Mesenchymal stem cell (in vitro differentiated cells and primary cell): ENCODE measurements around the gene CDKN1C.
A peak's percentile ranks its signal among the peaks of the same experiment; 100 is the strongest.

ENCODE experiments used
- DNase-seq: peaks from one replicate; pipeline ENCODE4 v3.0.0-alpha.2; 2013
- H2AFZ ChIP-seq: one replicate; pipeline ENCODE4 v1.6.1; 2013; ENCODE audit warnings: low read depth, mild to moderate bottlenecking, control low read depth, inconsistent platforms, low read length, moderate library complexity
- H2AK5ac ChIP-seq: 2 replicates; pipeline ENCODE4 v1.6.1; 2013; ENCODE audit warnings: low read length, moderate library complexity, mild to moderate bottlenecking, inconsistent platforms; ENCODE audit not compliant: severe bottlenecking
- H2BK120ac ChIP-seq: one replicate; pipeline ENCODE4 v1.6.1; 2013; ENCODE audit warnings: low read depth, mild to moderate bottlenecking, inconsistent platforms, low read length, moderate library complexity
- H2BK12ac ChIP-seq, 2 experiments: one replicate each; pipeline ENCODE4 v1.6.1; 2013; ENCODE audit warnings: inconsistent platforms in 2 of 2, low read length in 2 of 2, mild to moderate bottlenecking in 2 of 2, moderate library complexity in 2 of 2, control low read depth in 1 of 2
- H2BK15ac ChIP-seq: one replicate; pipeline ENCODE4 v1.6.1; 2013; ENCODE audit warnings: mild to moderate bottlenecking, low read depth, inconsistent platforms; ENCODE audit not compliant: poor library complexity, severe bottlenecking
- H2BK5ac ChIP-seq: 2 replicates; pipeline ENCODE4 v1.6.1; 2013; ENCODE audit warnings: low read depth, mild to moderate bottlenecking, low read length, control low read depth, inconsistent platforms; ENCODE audit not compliant: poor library complexity, severe bottlenecking
- H3K14ac ChIP-seq, 2 experiments: one replicate each; pipeline ENCODE4 v1.6.1; 2013; ENCODE audit warnings: inconsistent platforms in 2 of 2, low read length in 2 of 2, control low read depth in 1 of 2, mild to moderate bottlenecking in 1 of 2, moderate library complexity in 1 of 2
- H3K18ac ChIP-seq, 2 experiments: one replicate each; pipeline ENCODE4 v1.6.1; 2013; ENCODE audit warnings: inconsistent platforms in 2 of 2, low read length in 2 of 2, control low read depth in 1 of 2, low read depth in 1 of 2, mild to moderate bottlenecking in 1 of 2
- H3K23ac ChIP-seq, 2 experiments: one replicate each; pipeline ENCODE4 v1.6.1; 2013; ENCODE audit warnings: inconsistent platforms in 2 of 2, low read length in 2 of 2, mild to moderate bottlenecking in 2 of 2, moderate library complexity in 2 of 2, control low read depth in 1 of 2
- H3K27ac ChIP-seq: 2 replicates; pipeline ENCODE4 v1.5.1; 2013; ENCODE audit warnings: mild to moderate bottlenecking, moderate library complexity, low read length, control low read depth, inconsistent platforms; ENCODE audit not compliant: poor library complexity, severe bottlenecking
- H3K27me3 ChIP-seq, 2 experiments: 2 replicates each; pipeline versions ENCODE4 v1.6.1 to v1.7.0; 2013; ENCODE audit warnings: low read length in 2 of 2, mild to moderate bottlenecking in 2 of 2, moderate library complexity in 2 of 2, control low read depth in 1 of 2, inconsistent platforms in 1 of 2; ENCODE audit not compliant: control insufficient read depth in 1 of 2, insufficient read depth in 1 of 2
- H3K36me3 ChIP-seq, 2 experiments: 2 replicates each; pipeline versions ENCODE4 v1.6.1 to v1.7.0; 2013; ENCODE audit warnings: low read length in 2 of 2, control low read depth in 1 of 2, inconsistent platforms in 1 of 2, low read depth in 1 of 2, mild to moderate bottlenecking in 1 of 2; ENCODE audit not compliant: insufficient read depth in 2 of 2, control insufficient read depth in 1 of 2
- H3K4ac ChIP-seq, 2 experiments: one replicate each; pipeline ENCODE4 v1.6.1; 2013; ENCODE audit warnings: inconsistent platforms in 2 of 2, low read length in 2 of 2, mild to moderate bottlenecking in 2 of 2, moderate library complexity in 2 of 2, control low read depth in 1 of 2, low read depth in 1 of 2
- H3K4me1 ChIP-seq: 2 replicates; pipeline ENCODE4 v1.6.1; 2013; ENCODE audit warnings: low read depth, low read length, control low read depth; ENCODE audit not compliant: control insufficient read depth, insufficient read depth
- H3K4me2 ChIP-seq: 2 replicates; pipeline ENCODE4 v1.6.1; 2013; ENCODE audit warnings: low read length, mild to moderate bottlenecking, inconsistent platforms; ENCODE audit not compliant: poor library complexity, severe bottlenecking
- H3K4me3 ChIP-seq, 2 experiments: 2 replicates each; pipeline versions ENCODE4 v1.5.1 to v1.7.0; 2013; ENCODE audit warnings: low read length in 2 of 2, mild to moderate bottlenecking in 2 of 2, control low read depth in 1 of 2, low read depth in 1 of 2; ENCODE audit not compliant: insufficient read depth in 1 of 2
- H3K79me1 ChIP-seq: replicated peaks from 2 replicates; pipeline ENCODE4 v1.6.1; 2013; ENCODE audit warnings: mild to moderate bottlenecking, control low read depth, low read length, inconsistent platforms; ENCODE audit not compliant: poor library complexity, severe bottlenecking
- H3K9ac ChIP-seq: 2 replicates; pipeline ENCODE4 v1.7.0; 2013; ENCODE audit warnings: mild to moderate bottlenecking, low read length, moderate library complexity
- H3K9me3 ChIP-seq: 2 replicates; pipeline ENCODE4 v1.7.0; 2013; ENCODE audit warnings: mild to moderate bottlenecking, low read length; ENCODE audit not compliant: control insufficient read depth
- H4K8ac ChIP-seq: one replicate; pipeline ENCODE4 v1.6.1; 2013; ENCODE audit warnings: inconsistent platforms, mild to moderate bottlenecking, low read length, moderate library complexity
- H4K91ac ChIP-seq: one replicate; pipeline ENCODE4 v1.6.1; 2013; ENCODE audit warnings: mild to moderate bottlenecking, low read length, inconsistent platforms
- WGBS: methylation state at CpG from one replicate; pipeline ENCODE4 v1.1.7; 2013; ENCODE audit warnings: mixed read lengths; 5-methylcytosine and 5-hydroxymethylcytosine counted together

CDKN1C gene

GRCh38 chr11:2891326-2892214 lies 6.0 kb upstream of the CDKN1C start:
- peak overlapping the region; percentile 87 for H3K9ac ChIP-seq
- WGBS: 48% methylated on average over 17 of the region's 17 CpGs
- H3K4me1 ChIP-seq: peaks cover 45% of the 10 kb centered on the region
- peak overlapping the region; percentile 75 for H2AK5ac ChIP-seq
- no peaks in the 10 kb centered on the region for H3K27me3 ChIP-seq
- no peak overlapping the region for H3K27ac ChIP-seq
- H3K18ac ChIP-seq: peak overlapping the region; percentile 99
- no peak overlapping the region for H3K23ac ChIP-seq
- H3K4me3 ChIP-seq: peak overlapping the region in 1 of 2 experiments; percentile 81
- H3K79me1 ChIP-seq: no peaks in the 10 kb centered on the region
- no peaks in the 10 kb centered on the region for H3K9me3 ChIP-seq
- peak overlapping the region; percentile 100 for H4K91ac ChIP-seq
- peak overlapping the region; percentile 95 for H2BK120ac ChIP-seq
- H2BK12ac ChIP-seq: peak overlapping the region; percentile 52 to 68
- H3K4me2 ChIP-seq: peak overlapping the region; percentile 74
- H2BK15ac ChIP-seq: peak overlapping the region; percentile 96
- H3K36me3 ChIP-seq: no peaks in the 10 kb centered on the region
- peak overlapping the region in 1 of 2 experiments; percentile 51 for H3K14ac ChIP-seq
- no peak for DNase-seq
- H3K4ac ChIP-seq: peak overlapping the region; percentile 62 to 96
- peak overlapping the region; percentile 3 for H2BK5ac ChIP-seq
- peak overlapping the region; percentile 100 for H4K8ac ChIP-seq
- peak overlapping the region; percentile 51 for H2AFZ ChIP-seq

DNA sequence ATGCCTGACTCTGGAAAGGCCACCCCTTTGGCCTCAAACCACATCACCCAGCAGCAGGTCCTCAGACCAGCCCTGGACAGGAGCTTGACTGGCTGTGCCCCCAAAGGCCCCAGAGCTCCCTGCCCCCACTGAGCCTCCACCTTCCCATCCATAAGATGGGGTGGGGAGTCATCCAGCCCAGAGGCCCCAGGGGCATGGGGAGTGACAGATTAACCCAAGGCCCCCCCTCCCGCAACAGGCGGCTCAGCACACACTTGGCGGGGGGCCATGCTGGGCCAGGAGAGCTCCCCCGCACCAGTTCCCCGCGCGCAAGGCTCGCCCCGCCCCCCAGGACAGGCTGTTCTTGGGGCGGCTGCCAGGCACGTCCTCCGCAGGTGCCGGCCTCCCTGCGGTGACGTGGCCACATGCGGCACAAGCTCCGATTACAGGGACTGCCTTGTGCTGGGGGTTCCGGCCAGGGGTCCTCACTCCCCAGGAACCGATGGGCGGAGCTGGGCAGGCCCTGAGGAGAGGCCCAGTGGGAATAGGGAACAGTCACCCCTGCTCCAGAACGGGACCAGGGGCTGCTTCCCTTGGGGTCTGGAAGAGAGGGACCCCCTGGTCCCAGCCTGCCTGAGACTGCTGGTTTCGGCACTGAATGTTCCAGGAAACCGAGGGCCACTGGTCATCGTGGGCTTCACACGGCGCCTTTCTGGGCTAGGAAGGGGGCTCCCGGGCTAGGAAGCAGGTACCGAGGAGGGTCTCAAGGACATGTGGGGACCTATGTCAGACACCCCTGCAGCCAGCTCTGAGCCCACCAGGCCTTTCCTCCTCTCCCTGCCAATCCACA lies 5.1 kb upstream of the CDKN1C start:
- Histone ChIP-seq H2AFZ (no peak overlapping the region), H4K91ac (peak overlapping the region; percentile 78)

GRCh38 chr11:2889362-2890273 lies 4.0 kb upstream of the CDKN1C start:
- Histone ChIP-seq H3K18ac (no peak overlapping the region), H2BK12ac (peak overlapping the region; percentile 65 to 80), H3K27me3 (no peaks in the 10 kb centered on the region), H2BK5ac (no peak overlapping the region), H3K4me3 (no peak overlapping the region), H3K23ac (no peak overlapping the region), H3K4me2 (no peak overlapping the region), H3K9me3 (no peaks in the 10 kb centered on the region), H2BK15ac (peak overlapping the region; percentile 15), H3K27ac (no peak overlapping the region), H2AFZ (no peak overlapping the region), H3K9ac (no peak overlapping the region), H3K79me1 (peaks cover 3% of the 10 kb centered on the region), H2AK5ac (peak overlapping the region; percentile 20), H2BK120ac (no peak overlapping the region), H4K8ac (no peak overlapping the region), H3K4me1 (peaks cover 57% of the 10 kb centered on the region), H4K91ac (peak overlapping the region; percentile 30), H3K14ac (no peak overlapping the region), H3K36me3 (no peaks in the 10 kb centered on the region), H3K4ac (peak overlapping the region in 1 of 2 experiments; percentile 71)
- WGBS: 89% methylated on average over 16 of the region's 16 CpGs
- DNase-seq: no peak

More for the DNA sequence above, 5.1 kb upstream of the CDKN1C start:
- Histone ChIP-seq H3K9me3 (no peaks in the 10 kb centered on the region), H3K4me2 (peak overlapping the region; percentile 48), H3K4me1 (peaks cover 50% of the 10 kb centered on the region), H2BK15ac (peak overlapping the region; percentile 96), H2BK120ac (peak overlapping the region; percentile 64), H3K27me3 (no peaks in the 10 kb centered on the region), H3K27ac (no peak overlapping the region), H4K8ac (peak overlapping the region; percentile 60), H3K4ac (peak overlapping the region; percentile 24 to 62), H3K23ac (no peak overlapping the region), H3K9ac (peak overlapping the region; percentile 87), H3K36me3 (no peaks in the 10 kb centered on the region), H3K14ac (no peak overlapping the region), H3K4me3 (no peak overlapping the region), H2AK5ac (peak overlapping the region; percentile 75), H2BK12ac (peak overlapping the region; percentile 67 to 68), H2BK5ac (peak overlapping the region; percentile 3), H3K79me1 (no peaks in the 10 kb centered on the region), H3K18ac (peak overlapping the region; percentile 3 to 29)
- no peak for DNase-seq
- WGBS: 92% methylated on average over 28 of the region's 28 CpGs
